Neural progenitor cell (in vitro differentiated cells): Measurements from ENCODE around the gene DSE.
A peak's percentile ranks its signal among the peaks of the same experiment; 100 is the strongest.

Experiments used
- EZH2 ChIP-seq: fragments of 200-600 bp; sonication (generic); IDR thresholded peaks from 2 replicates; pipeline ENCODE4 v1.6.1; 2017; ENCODE audit warnings: antibody characterized with exemption, mild to moderate bottlenecking, moderate library complexity
- EZH2phosphoT487 ChIP-seq: fragments of 200-600 bp; sonication (generic); IDR thresholded peaks from 2 replicates; pipeline ENCODE4 v1.6.1; 2017; ENCODE audit warnings: antibody characterized with exemption
- TF ChIP-seq, protein P1 (sequence below): fragments of 200-600 bp; sonication (generic); IDR thresholded peaks from 2 replicates; pipeline ENCODE4 v1.5.1; 2017; ENCODE audit warnings: antibody characterized with exemption, mild to moderate bottlenecking

DNA sequence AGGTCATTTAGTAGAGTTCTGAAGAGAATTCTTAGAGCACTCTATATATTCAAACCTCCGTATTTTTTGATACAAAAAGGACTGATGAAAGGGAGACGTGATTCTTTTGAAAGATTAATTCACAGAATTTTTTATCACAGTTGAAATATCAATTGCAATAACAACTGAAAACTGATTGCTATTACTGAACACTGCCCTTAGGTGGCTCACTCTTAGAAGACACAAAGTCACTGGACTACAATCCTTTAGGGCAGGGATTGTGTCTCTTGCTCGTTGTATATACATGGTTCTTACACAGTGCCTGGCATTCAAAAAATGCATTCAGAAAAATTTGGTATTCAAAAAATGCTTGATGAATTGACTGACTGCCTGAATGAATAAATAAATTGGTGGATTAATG, 73.3 kb downstream of the DSE start:
- no peak for TF ChIP-seq EZH2
- TF ChIP-seq, protein P1, sequence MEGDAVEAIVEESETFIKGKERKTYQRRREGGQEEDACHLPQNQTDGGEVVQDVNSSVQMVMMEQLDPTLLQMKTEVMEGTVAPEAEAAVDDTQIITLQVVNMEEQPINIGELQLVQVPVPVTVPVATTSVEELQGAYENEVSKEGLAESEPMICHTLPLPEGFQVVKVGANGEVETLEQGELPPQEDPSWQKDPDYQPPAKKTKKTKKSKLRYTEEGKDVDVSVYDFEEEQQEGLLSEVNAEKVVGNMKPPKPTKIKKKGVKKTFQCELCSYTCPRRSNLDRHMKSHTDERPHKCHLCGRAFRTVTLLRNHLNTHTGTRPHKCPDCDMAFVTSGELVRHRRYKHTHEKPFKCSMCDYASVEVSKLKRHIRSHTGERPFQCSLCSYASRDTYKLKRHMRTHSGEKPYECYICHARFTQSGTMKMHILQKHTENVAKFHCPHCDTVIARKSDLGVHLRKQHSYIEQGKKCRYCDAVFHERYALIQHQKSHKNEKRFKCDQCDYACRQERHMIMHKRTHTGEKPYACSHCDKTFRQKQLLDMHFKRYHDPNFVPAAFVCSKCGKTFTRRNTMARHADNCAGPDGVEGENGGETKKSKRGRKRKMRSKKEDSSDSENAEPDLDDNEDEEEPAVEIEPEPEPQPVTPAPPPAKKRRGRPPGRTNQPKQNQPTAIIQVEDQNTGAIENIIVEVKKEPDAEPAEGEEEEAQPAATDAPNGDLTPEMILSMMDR = peak; percentile 59
- no peak for TF ChIP-seq EZH2phosphoT487
